T-helper 17 cell (primary cell): Measurements from ENCODE around the gene TBC1D1. TPM values are rescaled to one million over a fixed set of nuclear protein-coding genes. Genes with fewer than 3 reads are reported as not detected.
A peak's percentile ranks its signal among the peaks of the same experiment; 100 is the strongest.

Experiments
- ATAC-seq: fragments of 150-1000 bp; cut with Tn5 transposase; 2 replicates; pipeline ENCODE4 v1.10.0; 2021; ENCODE audit warnings: mild to moderate bottlenecking, moderate library complexity
- DNase-seq, 3 donors: peaks; one replicate each; pipeline versions ENCODE4 v3.0.0 to v3.0.0-alpha.2; 2020 to 2021
- H3K9me3 ChIP-seq: one replicate; pipeline ENCODE4 v1.7.0; 2013; ENCODE audit warnings: low read length, mild to moderate bottlenecking; ENCODE audit not compliant: control insufficient read depth, poor library complexity, severe bottlenecking
- H3K27ac Mint-ChIP-seq: one replicate; pipeline ENCODE4 v1.8.0; 2022; ENCODE audit warnings: mild to moderate bottlenecking, moderate library complexity, mixed read lengths
- H3K27me3 Mint-ChIP-seq: one replicate; pipeline ENCODE4 v1.8.0; 2022; ENCODE audit warnings: mixed read lengths
- H3K36me3 Mint-ChIP-seq: one replicate; pipeline ENCODE4 v1.8.0; 2022; ENCODE audit warnings: low read depth, mixed read lengths
- H3K4me1 Mint-ChIP-seq: one replicate; pipeline ENCODE4 v1.8.0; 2022; ENCODE audit warnings: mild to moderate bottlenecking, mixed read lengths
- H3K4me3 Mint-ChIP-seq: one replicate; pipeline ENCODE4 v1.8.0; 2022; ENCODE audit warnings: mild to moderate bottlenecking, moderate library complexity, mixed read lengths
- total RNA-seq, 4 donors: library from RNA in 2 of 4; stranded (reverse) in 2 of 4; gene quantifications; one replicate each; pipeline ENCODE4 v1.2.3 and lab custom pipeline; 2022 to 2026

The TBC1D1 gene
- total RNA-seq, 2 donors from 2014 or later: 45.5 to 51.1 TPM

DNA sequence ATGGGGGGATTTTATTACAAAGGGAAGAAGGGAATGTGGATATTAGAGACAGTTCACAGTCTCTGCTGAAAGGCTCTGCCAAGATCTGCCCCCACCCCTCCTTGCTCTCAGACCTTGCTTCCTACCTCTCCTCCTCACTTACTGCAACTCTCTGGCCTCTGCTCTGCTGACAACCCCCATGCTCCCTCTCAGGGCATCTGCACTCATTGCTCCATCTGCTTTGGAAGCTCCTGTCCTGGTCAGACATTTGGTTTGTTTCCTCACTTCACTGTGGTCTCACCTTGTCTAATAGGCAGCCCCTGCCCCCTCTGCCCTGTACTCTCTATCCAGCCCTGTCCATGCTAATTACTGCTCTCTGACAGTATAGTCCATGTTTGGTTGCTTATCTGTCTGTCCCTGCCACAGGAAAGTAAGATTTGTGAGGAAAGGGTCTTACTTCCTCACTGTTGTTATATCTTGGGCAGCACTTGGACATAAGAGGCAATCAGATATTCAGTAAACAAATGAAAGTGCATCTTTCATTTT is 258.6 kb downstream of the TBC1D1 start:
- peaks cover 11% of the 10 kb centered on the region for H3K4me1 Mint-ChIP-seq
- H3K9me3 ChIP-seq: no peaks in the 10 kb centered on the region
- H3K27me3 Mint-ChIP-seq: no peaks in the 10 kb centered on the region
- ATAC-seq: no peak
- DNase-seq: no peak
- H3K4me3 Mint-ChIP-seq: no peak overlapping the region
- no peak overlapping the region for H3K27ac Mint-ChIP-seq
- no peaks in the 10 kb centered on the region for H3K36me3 Mint-ChIP-seq

DNA sequence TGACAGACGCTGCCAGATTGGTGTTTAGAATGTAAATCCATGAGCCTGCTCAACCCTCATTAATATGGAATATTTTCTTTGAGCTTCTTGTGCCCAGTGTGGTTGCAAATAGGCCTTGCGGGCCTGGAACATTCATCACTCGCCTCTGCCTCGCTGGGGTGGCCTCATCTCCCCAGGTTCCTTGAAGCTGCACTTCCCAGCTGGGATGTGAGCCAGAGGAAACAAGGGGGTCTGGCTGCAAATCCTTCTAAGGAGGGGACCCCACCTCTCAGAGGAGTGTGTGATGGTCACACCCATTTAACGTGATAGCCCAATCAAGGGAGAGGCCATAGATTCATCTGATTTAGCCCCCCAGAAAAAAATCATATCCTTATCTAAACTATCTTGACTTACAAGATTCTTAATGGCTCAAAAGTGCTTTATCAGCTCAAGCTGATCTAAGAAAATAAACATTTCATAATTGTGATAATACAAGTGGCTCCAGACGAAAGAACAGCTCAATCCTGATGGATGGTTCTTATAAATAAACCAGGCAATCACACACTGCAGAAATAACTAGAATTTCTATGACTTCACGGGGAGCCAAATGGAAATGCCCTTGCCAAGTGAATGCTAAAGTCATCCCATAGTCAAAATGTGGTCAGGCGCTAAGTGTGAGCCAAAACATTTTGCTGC is 259.2 kb downstream of the TBC1D1 start:
- no peaks in the 10 kb centered on the region for H3K27me3 Mint-ChIP-seq
- ATAC-seq: no peak
- peaks cover 17% of the 10 kb centered on the region for H3K4me1 Mint-ChIP-seq
- H3K27ac Mint-ChIP-seq: no peak overlapping the region
- DNase-seq: no peak
- H3K36me3 Mint-ChIP-seq: no peaks in the 10 kb centered on the region
- H3K9me3 ChIP-seq: no peaks in the 10 kb centered on the region
- no peak overlapping the region for H3K4me3 Mint-ChIP-seq

DNA sequence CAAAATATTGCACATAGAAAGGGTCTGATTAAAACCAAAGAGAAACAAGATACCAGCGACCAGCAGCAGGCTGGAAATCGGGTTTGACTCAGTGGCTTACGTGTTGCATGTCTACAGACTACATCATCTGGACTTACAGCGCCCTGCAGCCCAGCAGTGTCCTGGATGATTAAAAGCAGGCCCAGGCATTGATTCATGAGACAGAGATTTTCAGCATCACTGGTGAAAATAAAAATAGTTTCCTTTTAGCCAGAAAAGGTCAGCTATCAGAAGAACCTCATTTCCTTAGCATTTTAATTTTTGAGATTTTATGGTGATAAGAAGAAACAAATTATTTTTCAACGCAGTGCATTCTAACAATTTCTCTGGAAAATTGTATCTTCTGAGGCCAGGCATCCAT is 259.9 kb downstream of the TBC1D1 start:
- H3K27ac Mint-ChIP-seq: no peak overlapping the region
- H3K4me1 Mint-ChIP-seq: peaks cover 24% of the 10 kb centered on the region
- DNase-seq: no peak
- no peaks in the 10 kb centered on the region for H3K27me3 Mint-ChIP-seq
- no peak overlapping the region for H3K4me3 Mint-ChIP-seq
- no peaks in the 10 kb centered on the region for H3K36me3 Mint-ChIP-seq
- no peaks in the 10 kb centered on the region for H3K9me3 ChIP-seq
- ATAC-seq: no peak

DNA sequence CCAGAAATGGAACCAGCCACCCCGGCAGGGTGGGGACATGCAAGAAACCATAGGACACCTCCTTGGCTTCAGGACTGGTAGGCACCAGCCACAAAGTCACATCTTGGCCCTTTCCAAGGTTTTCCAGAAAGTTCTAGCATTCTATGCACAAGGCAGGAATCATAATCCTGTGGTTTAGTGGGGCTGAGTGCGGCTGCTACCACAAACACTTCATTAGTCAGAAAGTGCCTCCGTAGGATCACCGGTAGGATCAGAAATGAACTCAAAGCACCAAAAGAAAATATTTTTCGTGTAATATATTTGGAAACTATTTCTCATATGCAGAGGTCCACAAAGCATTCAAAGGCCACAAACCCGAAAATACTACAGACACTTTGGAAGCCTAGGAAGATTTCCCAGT is 261.0 kb downstream of the TBC1D1 start:
- ATAC-seq (no peak), DNase-seq (no peak)
- Mint-ChIP-seq H3K4me3 (no peak overlapping the region), H3K27ac (no peak overlapping the region), H3K27me3 (no peaks in the 10 kb centered on the region), H3K4me1 (peaks cover 24% of the 10 kb centered on the region), H3K36me3 (no peaks in the 10 kb centered on the region)
- H3K9me3 ChIP-seq: no peaks in the 10 kb centered on the region

DNA sequence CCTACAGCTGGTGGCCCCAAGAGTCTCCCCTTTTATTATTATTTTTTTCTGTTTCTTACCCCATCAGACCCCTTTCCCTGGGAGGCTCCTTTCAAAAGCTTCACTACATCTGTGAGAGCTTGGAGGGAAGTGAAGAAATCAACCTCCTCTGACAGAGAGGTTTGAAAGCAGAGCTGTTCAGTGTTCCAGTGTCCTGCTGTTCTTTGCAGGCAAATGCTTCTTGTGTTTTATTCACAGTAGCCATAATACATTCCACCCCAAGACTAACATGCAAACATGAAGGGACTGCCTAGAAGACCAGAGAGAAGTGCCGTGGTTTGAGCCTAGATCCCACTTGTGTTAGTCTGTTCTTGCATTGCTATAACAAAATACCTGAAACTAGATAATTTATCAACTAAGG is 261.4 kb downstream of the TBC1D1 start:
- Mint-ChIP-seq H3K4me3 (no peak overlapping the region), H3K4me1 (peaks cover 24% of the 10 kb centered on the region), H3K27me3 (no peaks in the 10 kb centered on the region), H3K27ac (no peak overlapping the region), H3K36me3 (no peaks in the 10 kb centered on the region)
- no peak for DNase-seq
- no peaks in the 10 kb centered on the region for H3K9me3 ChIP-seq
- ATAC-seq: no peak

DNA sequence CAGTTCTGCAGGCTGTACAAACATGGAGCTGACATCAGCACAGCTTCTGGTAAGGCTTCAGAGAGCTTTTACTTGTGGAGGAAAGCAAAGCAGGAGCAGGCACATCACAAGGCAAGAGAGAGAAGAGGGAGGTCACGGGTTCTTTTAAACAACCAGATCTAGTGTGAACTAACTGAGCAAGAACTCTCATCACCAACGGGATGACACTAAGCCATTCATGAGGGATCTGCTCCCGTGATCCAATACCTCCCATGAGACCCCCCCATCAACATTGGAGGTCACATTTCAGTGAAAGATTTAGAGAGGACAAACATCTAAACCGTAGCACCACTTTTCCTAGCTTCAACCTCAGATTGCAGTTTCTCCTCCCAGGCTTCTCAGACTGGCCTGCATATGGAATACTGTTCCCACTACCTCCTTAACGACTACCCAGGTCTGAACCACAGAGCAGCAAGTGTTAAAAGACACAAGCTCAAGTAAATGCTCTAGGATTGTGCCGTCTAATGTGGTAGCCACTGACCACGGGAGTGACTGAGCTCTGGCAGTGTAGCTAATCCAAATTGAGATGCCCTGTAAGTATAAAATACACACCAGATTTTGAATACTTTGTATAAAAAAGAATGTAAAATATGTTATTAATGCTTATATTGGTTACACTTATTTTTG is 262.0 kb downstream of the TBC1D1 start:
- H3K36me3 Mint-ChIP-seq: no peaks in the 10 kb centered on the region
- H3K4me3 Mint-ChIP-seq: no peak overlapping the region
- no peaks in the 10 kb centered on the region for H3K9me3 ChIP-seq
- H3K27me3 Mint-ChIP-seq: no peaks in the 10 kb centered on the region
- DNase-seq: no peak
- peaks cover 24% of the 10 kb centered on the region for H3K4me1 Mint-ChIP-seq
- no peak overlapping the region for H3K27ac Mint-ChIP-seq
- ATAC-seq: no peak

DNA sequence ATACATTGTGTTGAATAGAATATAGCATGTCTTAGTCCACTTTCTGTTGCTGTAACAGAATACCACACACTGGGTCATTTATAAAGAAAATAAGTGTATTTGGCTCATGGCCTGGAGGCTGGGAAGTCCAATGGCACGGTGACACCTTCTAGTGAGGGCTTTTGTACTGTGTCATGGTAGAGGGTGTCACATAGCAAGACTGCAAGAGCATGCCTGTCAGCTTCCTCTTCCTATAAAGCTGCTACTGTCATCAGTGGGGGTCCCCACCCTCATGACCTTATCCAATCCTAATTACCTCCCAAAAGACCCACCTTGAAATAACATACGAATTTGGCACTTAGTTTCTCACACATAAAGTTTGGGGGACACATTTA is 262.5 kb downstream of the TBC1D1 start:
- no peaks in the 10 kb centered on the region for H3K9me3 ChIP-seq
- H3K27ac Mint-ChIP-seq: no peak overlapping the region
- ATAC-seq (no peak), DNase-seq (no peak)
- no peaks in the 10 kb centered on the region for H3K36me3 Mint-ChIP-seq
- H3K4me1 Mint-ChIP-seq: peaks cover 24% of the 10 kb centered on the region
- H3K4me3 Mint-ChIP-seq: no peak overlapping the region
- H3K27me3 Mint-ChIP-seq: no peaks in the 10 kb centered on the region

DNA sequence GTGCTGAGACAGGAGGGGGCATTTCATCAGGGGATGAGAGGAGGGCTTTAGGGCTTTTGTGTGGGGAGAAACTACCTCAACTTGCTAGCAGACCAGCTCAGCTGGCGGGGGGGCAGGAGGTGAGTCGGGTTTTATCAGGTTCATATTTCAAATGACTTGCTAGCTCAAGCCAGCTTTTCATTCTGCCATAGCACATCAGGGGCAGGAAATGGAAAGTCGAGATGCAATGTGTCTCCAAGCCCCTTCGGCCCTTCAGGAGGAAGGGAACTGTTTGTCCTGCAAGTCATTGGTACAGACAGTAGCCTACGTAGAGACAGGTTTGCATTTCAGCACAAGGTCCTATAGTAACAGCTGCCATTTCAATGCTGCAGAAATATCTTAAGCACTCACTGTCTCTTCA is 263.4 kb downstream of the TBC1D1 start:
- DNase-seq (no peak), ATAC-seq (no peak)
- peak overlapping the region; percentile 75 for H3K27ac Mint-ChIP-seq
- no peaks in the 10 kb centered on the region for H3K36me3 Mint-ChIP-seq
- H3K27me3 Mint-ChIP-seq: no peaks in the 10 kb centered on the region
- H3K4me1 Mint-ChIP-seq: peaks cover 24% of the 10 kb centered on the region
- no peaks in the 10 kb centered on the region for H3K9me3 ChIP-seq
- peak overlapping the region; percentile 57 for H3K4me3 Mint-ChIP-seq

DNA sequence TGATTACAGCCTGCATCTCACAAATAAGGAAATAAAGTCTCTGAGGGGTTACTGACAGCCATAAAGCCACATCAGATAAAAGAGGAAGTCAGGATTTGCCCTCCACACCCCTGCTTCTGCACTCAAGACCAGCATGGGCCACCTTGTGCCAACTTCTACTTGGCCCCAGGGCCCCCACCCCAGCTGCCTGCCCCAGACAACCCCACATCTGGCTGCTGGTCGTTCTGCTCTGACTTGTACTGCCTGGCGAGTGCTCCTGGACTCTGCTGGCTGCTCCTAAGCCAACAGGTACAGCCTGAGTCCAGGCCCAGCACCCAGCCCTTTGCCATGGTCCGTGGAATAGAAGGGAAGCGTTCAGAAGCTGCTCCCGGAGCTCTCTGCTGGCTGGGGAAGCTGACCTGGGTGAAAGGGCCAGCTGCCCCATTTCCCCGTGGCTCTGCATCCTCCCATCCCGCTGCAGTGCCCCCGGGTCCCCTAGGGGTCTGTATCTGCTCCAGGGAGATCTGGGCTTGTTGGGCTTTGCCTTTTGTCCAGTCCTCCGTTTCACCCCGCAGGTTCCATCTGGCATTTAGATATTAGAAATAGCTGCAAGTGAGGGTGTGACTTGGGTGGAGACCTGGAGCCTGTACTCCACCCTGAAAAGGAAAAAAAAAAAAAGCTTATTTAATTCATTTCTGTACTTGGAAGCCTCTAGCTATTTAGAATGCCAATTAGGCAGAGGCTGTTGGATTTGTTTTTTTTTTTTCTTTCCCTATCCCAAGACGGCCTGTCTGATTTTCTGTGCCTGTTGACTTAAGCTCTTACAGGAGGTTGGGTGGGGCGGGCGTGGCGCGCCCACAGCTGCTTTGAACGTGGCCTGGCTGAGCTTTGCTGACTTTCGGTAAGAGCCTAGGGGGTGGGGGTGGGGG is 264.1 kb downstream of the TBC1D1 start:
- peak; percentile 62 for ATAC-seq
- Mint-ChIP-seq H3K27me3 (no peaks in the 10 kb centered on the region), H3K36me3 (no peaks in the 10 kb centered on the region), H3K4me3 (peak overlapping the region; percentile 57), H3K4me1 (peaks cover 23% of the 10 kb centered on the region), H3K27ac (peak overlapping the region; percentile 75)
- DNase-seq: no peak
- no peaks in the 10 kb centered on the region for H3K9me3 ChIP-seq

DNA sequence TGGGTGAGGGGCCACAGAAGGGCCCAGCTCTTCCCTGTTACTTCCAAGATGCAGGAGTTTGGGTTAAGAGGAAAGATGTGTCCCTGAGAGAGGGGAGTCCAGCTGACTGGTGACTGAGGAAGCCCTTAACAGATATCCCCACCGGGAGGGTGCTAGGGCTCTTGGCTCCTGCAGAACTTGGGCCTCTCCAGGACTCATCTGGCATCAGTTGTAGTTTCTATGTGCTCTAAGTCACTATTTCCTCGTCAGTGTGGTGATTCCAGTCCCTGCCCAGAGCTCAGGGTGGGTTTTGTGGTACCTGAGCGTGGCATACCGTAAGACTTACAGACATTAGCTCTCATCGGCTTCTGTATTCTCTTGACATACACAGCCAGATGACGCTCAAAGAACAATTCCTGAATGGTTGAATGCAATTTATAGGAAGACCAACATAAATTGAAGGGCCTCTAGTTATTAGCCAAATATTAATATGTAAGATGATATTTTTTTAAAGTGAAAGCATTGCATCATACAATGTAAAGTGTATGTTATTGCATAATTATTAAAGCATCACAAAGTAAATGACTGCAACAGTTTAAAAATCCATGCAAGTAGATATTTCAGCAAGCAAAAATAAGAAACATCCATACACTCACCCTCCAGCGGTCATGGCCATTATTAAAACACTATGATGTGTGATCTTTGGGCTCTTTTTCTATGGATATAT is 264.9 kb downstream of the TBC1D1 start:
- Mint-ChIP-seq H3K36me3 (no peaks in the 10 kb centered on the region), H3K27ac (peak overlapping the region; percentile 75), H3K4me3 (peak overlapping the region; percentile 57), H3K4me1 (peaks cover 28% of the 10 kb centered on the region), H3K27me3 (no peaks in the 10 kb centered on the region)
- DNase-seq (no peak), ATAC-seq (peak; percentile 20)
- no peaks in the 10 kb centered on the region for H3K9me3 ChIP-seq

DNA sequence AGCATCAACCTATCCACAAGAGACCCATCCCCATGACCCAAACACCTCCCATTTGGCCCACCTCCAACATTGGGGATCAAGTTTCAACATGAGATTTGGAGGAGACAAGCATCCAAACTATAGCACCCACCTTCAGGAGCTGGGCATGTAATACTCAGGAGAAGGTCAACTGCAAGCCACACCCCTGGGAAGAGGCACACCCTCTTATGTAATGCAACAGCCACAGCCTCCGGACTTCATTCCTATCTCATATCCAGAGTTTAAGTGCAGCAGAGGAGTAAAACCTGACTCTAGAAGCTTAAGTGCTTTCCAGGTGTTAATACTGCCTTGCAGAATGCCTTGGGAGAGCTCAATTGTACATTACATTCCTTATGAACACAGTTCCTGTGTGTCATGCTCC is 266.7 kb downstream of the TBC1D1 start:
- Mint-ChIP-seq H3K36me3 (no peaks in the 10 kb centered on the region), H3K4me3 (no peak overlapping the region), H3K4me1 (peaks cover 42% of the 10 kb centered on the region), H3K27ac (peak overlapping the region; percentile 96), H3K27me3 (no peaks in the 10 kb centered on the region)
- no peak for DNase-seq
- ATAC-seq: no peak
- no peaks in the 10 kb centered on the region for H3K9me3 ChIP-seq

DNA sequence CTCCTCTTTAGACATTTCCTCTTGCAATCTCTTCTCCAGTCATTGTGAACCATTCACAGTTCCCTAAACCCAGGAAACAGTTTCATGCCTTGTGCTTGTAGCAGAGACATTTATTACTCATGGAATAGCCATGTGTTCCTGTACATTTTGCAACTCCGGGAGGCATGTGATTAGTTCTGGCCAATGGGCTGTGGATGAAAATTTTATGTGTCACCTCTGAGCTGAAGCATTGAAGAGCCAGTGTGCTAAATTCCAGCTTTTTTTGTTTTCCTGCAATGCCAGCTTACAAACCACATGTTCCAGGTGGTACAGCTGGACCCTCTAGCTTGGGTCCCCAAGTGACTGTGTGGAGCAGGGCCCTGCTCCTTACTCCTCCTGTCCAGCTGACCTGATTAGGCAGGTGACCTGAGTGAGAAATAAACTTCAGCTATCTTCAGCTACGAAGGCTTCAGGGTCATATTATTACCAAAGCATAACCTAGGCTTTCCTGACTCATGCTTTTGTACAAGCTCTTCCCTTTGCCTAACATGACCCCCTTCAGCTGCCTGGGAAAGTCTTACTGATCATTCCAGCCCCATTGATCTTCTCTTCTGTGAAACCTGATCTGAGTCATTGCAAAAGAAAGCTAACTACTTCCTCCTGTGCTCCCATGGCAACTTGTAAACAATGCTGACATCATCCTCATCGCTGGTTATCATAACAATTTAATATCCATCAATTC is 269.8 kb downstream of the TBC1D1 start:
- peaks cover 24% of the 10 kb centered on the region for H3K4me1 Mint-ChIP-seq
- ATAC-seq: peak; percentile 91
- peaks cover 5% of the 10 kb centered on the region for H3K9me3 ChIP-seq
- no peaks in the 10 kb centered on the region for H3K27me3 Mint-ChIP-seq
- peak overlapping the region; percentile 96 for H3K27ac Mint-ChIP-seq
- peak in 2 of 3 donors; percentile 19 to 46 for DNase-seq
- no peak overlapping the region for H3K4me3 Mint-ChIP-seq
- H3K36me3 Mint-ChIP-seq: peaks cover 3% of the 10 kb centered on the region
